Measurements from ENCODE around the gene ZNF407.

- TF ChIP-seq, protein P1, sequence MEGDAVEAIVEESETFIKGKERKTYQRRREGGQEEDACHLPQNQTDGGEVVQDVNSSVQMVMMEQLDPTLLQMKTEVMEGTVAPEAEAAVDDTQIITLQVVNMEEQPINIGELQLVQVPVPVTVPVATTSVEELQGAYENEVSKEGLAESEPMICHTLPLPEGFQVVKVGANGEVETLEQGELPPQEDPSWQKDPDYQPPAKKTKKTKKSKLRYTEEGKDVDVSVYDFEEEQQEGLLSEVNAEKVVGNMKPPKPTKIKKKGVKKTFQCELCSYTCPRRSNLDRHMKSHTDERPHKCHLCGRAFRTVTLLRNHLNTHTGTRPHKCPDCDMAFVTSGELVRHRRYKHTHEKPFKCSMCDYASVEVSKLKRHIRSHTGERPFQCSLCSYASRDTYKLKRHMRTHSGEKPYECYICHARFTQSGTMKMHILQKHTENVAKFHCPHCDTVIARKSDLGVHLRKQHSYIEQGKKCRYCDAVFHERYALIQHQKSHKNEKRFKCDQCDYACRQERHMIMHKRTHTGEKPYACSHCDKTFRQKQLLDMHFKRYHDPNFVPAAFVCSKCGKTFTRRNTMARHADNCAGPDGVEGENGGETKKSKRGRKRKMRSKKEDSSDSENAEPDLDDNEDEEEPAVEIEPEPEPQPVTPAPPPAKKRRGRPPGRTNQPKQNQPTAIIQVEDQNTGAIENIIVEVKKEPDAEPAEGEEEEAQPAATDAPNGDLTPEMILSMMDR (IDR thresholded peaks at IDR 0.05), result no peak
- no peak for TF ChIP-seq POLR2A (IDR thresholded peaks at IDR 0.05)
These were observed 397.7 kb downstream of the ZNF407 start for GRCh38 chr18:74995419-74995736.

Data from adrenal gland (tissue), 5 donors.